HG02970 (cell line): ENCODE measurements around the gene ALKBH7.

Experiments used
- ATAC-seq: cut with Tn5 transposase; IDR thresholded peaks from one replicate; pipeline ENCODE4 v1.9.1; 2021; ENCODE audit warnings: mild to moderate bottlenecking, moderate library complexity, moderate number of reproducible peaks; ENCODE audit not compliant: unreplicated experiment, low FRiP score

The ALKBH7 gene

GRCh38 chr19:6421075-6422014 is 48.8 kb downstream of the ALKBH7 start:
- ATAC-seq, result no peak

GRCh38 chr19:6423499-6424194 is 51.1 kb downstream of the ALKBH7 start:
- ATAC-seq, result no peak

GRCh38 chr19:6424195-6424938 is 51.8 kb downstream of the ALKBH7 start, which contains the start of gene KHSRP:
Gene KHSRP, minus strand, starts transcription at chr19:6424811. Its CDS starts 110 bp downstream, at chr19:6424701.
- ATAC-seq, result no peak
